Measurements from ENCODE around the gene SLAIN2.
"Not testable (repeated sequence)": the region's sequence is repeated elsewhere in the genome, so short reads cannot be mapped to it uniquely, and the experiment has no call there.

The SLAIN2 gene

DNA sequence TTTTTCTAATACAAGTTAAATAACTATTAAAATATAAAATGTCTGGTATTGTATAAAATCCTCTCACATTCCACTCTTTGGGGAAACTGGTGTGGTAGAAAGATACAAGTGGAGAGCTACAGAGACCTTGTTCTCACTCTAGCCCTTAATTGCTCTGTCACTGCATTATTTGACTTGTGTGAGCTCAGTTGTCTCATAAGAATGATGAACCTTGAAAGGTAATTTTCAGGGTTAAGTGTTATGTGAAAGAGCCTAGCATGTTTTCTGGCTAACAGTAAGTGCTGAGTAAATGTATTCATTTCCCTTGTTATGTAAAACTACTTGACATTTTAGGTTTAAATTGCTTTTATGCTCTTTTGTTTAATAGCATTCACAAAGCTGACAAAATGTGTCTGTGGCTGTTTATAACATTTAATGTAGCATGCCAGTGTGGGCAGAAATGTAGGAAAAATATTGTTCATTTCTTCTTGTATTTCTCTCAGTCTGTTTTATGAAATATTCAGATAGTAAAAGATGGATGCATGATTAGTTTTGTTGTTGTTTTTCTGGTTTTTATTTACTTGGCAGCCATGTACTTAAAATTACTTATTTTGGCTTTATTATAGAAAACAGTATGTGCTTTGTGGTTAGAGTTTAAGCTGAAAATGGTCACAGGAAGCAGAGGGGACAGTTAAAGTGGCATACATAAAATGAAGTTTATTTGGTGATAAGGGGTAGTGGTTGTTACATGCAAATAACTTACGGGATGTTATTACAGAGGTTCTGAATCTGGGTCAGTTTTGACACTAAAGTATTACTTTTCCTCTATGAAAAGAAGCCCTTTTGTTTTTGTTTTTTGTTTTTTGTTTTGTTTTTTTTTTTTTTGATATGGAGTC is 29.2 kb downstream of the SLAIN2 start:
- DNase-seq (ENCODE audit: low read depth) = no peak

DNA sequence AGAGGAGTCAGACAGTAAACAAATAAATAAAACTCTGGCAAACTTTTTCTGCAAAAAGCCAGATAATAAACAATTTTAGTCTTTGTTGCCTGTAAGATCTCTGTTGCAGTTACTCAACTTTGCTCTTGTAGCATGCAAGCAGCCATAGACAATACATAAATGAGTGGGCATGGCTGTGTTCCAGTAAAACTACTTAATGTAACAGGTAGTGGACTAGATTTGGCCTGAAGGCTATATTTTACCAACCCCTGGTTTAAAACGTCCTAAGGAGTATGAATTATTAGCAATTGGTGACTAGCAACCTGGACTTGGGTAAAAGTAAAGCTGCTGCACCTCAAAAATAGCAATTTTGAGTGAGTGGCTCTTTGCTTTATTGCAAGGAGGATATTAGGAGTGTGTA is 30.9 kb downstream of the SLAIN2 start:
- no peak for DNase-seq (ENCODE audit: low read depth)

DNA sequence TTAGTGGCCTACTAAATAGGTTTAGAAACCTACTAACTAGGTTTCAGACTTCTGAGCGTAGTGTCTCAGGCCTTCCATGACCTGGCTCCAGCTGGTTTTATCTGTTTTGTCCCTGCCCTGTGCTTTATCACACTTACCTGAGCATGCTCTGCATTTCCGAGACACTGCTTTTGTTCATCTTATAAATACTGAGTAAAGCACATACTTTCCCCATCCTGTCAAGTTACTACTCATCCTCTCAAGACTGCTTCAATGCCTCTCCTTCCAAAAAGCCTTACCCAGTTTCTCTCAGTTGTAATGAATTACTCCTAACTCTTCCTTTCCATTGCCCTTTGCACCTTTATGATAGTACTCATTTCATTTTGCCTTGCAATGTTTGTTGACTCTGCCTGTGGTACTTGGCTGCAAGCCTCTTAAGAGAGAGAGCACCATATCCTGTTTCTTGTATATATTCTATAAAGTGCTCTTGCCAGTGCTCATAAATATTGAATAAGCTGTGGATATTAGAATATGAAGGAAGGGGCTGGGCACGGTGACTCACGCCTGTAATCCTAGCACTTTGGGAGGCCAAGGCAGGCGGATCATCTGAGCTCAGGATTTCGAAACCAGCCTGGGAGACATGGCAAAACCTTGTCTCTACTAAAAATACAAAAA is 34.4 kb downstream of the SLAIN2 start:
- DNase-seq (ENCODE audit: low read depth) = peak; percentile 85

DNA sequence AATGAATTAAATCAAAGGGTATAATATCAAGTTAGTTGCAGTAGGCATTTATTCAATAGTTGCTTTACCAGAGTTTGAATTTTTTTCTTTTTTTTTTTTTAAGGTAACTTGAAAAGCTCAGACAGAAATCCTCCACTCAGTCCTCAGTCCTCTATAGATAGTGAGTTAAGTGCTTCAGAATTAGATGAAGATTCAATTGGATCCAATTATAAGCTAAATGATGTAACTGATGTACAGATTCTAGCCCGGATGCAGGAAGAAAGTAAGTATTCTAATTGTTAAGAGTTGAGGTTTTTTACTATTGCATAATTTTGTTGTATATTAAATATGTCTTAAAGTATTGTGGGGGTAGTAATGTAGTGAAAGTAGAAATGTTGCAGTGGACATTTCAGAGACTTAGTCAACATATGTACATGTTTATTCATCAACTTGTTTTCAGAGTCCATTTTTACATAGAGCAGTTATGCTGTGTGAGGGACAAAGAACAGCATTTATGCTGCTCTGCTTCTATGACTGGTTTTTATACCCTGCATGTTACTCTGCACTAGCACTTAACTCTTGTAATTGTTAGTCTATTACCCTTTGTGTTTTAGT is 38.4 kb downstream of the SLAIN2 start:
- peak; percentile 43 for DNase-seq (ENCODE audit: low read depth)

DNA sequence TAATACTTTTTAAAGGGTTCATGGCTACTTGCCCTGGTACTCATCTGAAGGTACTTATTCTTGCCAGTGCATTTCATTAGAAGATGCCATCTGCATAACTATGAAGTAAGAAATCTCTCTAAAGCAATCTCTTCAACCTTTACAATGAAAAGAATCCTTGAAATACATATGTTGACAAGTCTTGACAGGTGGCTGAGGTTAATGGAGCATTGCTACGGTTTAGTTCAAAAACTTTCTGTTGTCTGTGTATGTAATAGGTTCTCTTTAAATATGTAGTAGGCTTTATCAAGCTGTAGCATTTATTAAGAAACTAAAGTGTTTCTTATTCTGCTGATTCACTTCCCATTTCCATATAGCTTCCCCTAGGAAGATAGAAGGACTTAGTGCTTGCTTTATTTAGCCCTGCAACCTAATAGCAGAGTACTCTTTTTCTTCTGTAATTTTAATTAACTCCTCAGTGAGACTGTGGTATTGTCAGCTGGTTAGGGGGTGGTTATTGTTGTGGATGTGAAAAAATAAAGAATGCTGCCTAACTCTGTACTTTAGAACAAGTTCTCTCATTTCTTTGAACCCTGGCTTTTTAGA is 39.3 kb downstream of the SLAIN2 start:
- no peak for DNase-seq (ENCODE audit: low read depth)

DNA sequence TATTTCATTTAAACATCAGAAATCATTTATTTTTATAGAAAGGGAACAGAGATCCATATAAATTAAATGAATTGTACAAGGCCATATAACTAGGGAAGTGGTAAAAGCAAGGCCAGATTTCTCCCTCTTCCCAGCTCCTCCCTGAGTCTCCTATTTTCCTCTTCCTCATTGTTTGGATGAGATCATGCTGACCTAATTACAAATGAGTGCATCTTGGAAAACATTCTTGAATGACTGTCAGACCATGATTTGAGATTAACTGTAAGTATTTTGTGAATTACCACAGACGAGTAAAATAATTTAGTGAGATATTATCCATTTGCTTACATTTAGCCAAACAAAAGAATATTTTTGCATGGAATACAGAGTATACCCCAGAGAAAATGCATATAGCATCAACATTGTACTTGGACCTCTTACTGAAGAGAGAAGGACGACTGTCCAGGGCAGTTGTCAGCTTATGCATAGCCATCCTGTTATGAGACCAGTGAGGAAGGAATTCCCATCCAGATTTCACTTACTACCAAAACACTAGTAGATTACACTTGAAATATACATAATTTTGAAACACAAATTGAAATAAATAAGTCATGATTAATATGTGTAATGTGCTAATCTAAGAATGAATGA is 47.3 kb downstream of the SLAIN2 start:
- peak; percentile 90 for DNase-seq (ENCODE audit: low read depth)

DNA sequence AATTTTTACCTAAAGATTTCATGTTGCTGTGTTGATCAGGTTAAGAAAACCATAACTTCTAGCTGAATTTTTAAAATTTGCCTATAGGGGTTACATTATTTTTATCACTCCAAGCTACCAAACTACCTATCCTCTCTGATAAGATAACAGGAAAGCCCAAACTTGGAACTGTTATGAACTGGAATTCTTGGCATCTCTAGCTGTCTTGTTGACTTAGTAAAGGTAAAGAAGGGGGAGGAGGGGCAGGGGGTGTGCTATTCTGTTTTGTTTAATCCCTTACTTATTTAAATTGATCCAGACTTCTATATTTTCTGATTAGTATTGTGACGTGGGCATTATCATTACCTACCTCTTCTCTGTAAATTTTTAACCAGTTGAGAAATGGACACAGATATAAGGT is 54.7 kb downstream of the SLAIN2 start:
- no peak for DNase-seq (ENCODE audit: low read depth)

DNA sequence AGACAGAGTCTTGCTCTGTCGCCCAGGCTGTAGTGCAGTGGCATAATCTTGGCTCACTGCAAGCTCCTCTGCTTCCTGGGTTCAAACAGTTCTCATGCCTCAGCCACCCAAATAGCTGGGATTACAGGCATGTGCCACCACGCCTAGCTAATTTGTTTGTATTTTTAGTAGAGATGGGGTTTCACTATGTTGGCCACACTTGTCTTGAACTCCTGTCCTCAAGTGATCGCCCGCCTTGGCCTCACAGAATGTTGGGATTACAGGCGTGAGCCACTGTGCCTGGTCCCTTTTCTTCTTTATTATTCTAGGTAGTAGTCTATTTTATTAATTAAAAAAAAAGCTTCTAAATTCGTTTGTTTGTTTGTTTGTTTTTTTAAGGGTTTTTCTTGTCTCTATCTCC is 59.1 kb downstream of the SLAIN2 start:
- no peak for DNase-seq (ENCODE audit: low read depth)

DNA sequence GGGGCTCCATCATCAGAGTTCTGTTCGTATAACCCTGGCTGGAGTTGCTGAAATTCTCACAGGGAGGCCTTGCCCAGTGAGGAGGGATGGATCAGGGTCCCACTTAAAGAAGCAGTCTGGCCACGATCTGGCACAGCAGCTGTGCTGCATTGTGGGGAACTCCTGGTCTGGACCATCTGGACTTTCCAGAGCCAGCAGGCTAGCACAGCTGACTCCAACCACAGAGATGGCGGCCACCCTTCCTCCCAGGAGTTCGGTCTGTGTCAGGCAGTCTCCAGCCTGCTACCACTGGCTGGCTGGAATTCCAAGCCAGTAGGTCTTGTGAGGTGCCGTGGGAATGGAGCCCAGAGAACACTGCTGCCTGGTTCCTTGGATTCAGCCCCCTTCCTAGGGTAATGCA is 62.0 kb downstream of the SLAIN2 start:
- DNase-seq (ENCODE audit: low read depth) = no peak

DNA sequence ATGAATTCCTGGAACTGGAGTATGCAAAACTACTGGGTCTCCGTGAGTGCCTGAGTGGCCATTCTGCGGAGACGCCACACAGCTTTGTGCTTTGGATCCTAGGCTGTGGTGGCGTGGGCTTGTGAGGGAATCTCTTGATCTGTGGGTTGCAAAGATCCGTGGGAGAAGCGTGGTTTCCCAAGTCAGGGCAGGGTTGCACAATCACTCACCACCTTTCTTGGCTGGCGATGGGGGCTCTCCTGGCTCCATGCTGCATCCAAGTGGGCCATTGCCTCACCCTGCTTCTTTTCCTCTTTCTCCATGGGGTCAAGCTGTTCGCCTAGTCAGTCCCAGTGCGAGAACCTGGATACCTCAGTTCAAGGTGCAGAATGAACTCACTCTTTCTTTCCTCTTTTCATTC is 62.5 kb downstream of the SLAIN2 start:
- peak; percentile 61 for DNase-seq (ENCODE audit: low read depth)

DNA sequence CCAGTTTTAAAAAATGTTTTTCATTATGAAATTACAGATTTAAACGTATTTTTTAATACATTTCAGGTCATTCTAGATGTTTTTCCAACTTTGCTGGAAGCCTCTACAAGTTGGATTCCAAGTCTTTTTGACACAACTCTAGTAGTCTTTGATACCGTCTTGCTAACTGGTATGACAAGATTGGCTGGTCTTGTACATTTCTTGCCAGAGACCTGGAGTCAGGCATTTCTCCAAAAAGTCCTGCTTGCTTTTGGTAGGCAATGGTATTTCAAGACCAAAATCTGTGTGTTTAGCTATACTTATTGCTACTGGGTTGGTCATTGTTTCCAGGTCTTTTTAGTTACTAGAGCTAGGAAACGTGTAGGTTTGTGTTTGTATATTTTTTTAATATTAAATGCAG is 64.6 kb downstream of the SLAIN2 start:
- DNase-seq (ENCODE audit: low read depth) = no peak

DNA sequence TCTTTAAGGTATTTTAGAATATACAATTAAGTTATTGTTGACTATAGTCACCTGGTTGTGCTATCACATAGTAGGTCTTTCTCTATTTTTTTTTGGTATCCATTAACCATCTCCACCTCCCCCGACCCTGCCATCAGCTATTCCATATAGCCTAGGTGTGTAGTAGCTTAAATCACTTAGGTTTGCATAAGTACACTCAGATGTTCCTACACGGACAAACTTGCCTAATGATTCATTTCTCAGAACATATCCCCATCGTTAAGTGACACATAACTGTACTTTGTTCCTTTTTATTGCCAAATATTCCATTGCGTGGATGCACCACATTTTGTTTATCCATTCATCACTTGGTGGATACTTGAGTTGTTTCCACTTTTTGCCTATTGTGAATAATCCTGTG is 67.9 kb downstream of the SLAIN2 start:
- peak; percentile 52 for DNase-seq (ENCODE audit: low read depth)

DNA sequence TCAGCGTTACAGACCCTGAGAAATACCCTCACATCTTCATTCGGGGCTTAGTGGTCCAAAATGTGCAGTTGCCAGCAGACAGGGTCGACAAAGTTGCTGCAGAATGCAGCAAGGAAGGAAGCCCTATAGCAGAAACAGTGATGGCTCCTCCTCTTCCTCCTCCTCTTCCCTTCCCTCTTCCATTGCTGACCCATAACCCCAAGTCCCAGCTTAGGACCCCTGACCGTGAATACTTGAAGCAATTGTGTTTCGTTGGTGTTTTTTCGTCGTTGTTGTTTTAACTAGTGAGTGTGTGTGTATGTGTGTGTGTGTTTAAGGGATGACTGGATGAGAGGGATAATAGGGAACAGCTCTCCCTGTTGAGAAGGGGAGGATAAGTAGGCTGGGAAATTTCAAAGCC is 69.5 kb downstream of the SLAIN2 start:
- DNase-seq (ENCODE audit: low read depth) = no peak

DNA sequence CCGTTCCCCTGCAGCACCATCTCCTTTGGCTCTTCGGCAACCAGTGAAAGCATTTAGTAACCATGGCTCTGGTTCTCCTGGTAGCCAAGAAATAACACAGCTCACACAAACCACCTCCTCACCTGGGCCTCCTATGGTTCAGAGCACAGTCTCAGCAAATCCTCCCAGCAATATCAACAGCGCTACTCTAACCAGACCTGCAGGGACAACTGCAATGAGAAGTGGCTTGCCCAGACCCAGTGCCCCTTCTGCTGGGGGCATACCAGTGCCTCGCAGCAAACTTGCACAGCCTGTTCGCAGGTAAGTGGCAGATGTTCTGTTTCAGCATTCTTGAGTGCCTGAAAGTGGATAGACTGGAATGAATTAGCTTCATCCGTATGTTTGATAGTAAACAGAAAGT is 78.8 kb downstream of the SLAIN2 start:
- no peak for DNase-seq (ENCODE audit: low read depth)

DNA sequence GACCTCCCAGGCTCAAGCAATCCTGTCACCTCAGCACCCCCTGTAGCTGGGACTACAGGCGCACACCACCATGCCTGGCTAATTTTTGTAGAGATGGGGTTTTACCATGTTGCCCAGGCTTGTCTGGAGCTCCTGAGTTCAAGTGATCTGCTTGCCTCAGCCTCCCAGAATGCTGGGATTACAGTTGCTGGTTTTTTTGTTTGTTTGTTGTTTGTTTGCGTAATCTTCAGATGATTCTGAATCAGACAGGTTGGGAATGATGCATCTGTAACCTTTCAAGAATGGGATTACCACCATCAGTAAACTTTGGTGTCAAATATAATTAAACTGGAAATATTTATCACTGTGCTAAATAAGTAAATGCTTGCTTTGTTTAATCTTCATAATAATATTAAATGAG is 79.8 kb downstream of the SLAIN2 start:
- no peak for DNase-seq (ENCODE audit: low read depth)

DNA sequence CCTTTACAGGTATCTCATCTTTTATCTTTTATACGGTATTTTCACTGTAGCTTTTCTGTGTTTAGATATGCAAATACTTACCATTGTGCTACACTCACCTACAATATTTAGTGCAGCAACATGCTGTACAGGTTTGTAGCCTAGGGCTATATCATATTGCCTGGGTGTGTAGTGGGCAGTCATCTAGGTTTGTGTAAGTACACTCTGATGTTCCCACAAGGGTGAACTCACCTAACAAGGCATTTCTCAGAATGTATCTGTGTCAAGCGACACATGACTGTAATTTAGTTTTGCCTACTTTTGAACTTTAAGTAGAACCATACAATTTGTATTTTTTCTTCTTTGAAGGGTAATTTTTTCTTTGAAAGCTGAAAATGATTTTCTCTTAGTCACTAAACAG is 87.6 kb downstream of the SLAIN2 start:
- no peak for DNase-seq (ENCODE audit: low read depth)

DNA sequence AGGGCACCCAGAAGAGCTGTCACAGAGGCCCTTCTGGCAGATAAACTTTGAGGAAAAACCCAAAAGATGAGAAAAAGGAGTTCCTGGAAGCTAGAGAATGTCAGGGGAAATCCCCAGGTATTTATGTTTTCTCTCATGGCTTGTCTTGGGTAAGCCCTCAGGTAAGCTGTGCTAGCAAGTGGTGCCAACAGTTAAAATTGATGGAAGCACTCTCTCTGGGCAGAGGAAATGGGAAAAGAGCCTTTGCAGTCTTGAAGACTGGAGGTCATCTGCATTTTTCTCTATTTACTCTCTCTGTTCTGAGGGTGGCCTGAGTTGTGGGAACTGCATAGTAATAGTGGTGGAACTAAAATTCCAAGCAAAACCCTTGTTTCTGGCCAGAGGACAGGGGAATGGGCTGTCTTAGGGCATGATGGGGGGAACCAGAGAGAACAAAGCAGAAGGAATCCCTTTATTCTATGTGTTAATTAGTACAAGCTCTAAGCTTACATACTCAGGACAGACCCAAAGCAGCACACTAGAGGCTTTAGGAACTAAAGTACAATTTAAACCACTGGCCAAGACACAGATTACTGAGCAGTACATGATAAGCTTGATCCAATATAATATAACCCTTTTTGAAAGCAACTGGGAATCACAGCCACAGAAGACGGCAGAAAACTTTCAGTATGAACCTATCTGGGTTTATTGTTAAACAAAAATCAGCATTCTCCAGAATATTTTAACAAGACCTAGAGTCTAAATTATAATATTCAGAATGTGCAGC is 88.6 kb downstream of the SLAIN2 start:
- DNase-seq (ENCODE audit: low read depth) = no peak

DNA sequence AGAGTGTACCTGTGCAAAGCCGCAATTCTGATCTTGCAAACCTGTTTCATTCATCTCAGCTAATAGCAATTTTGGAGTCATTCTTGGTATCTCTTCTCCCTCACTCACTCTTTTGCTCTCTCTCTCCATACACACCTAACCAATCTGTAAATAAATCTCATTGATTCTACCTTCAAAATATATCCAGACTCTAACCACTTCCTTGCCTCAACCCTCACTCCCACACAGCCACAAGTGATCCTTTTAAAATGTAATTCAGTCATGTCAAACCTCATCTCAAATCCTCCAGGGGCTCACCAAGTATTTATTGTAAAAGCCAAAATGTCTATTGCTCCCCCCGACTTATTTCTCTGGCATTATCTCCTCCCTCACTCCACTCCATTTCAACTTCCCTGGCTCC is 90.1 kb downstream of the SLAIN2 start:
- DNase-seq (ENCODE audit: low read depth) = no peak

DNA sequence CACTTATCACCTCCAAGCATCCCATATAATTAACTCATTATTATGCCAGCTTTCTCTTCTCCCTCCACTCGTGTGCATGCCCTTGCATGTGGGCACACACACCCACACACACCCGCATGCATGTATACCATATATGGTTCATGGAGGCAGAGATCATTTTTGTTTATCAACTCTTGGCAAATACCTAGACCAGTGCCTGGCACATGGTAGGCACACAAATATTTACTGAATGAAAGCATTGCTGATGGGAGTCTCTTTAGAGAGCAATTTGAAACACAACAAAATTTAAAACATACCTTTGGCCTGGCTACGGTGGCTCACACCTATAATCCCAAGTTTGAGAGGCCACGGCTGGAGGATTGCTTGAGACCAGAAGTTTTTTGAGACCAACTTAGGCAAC is 90.7 kb downstream of the SLAIN2 start:
- DNase-seq (ENCODE audit: low read depth) = peak; percentile 4

DNA sequence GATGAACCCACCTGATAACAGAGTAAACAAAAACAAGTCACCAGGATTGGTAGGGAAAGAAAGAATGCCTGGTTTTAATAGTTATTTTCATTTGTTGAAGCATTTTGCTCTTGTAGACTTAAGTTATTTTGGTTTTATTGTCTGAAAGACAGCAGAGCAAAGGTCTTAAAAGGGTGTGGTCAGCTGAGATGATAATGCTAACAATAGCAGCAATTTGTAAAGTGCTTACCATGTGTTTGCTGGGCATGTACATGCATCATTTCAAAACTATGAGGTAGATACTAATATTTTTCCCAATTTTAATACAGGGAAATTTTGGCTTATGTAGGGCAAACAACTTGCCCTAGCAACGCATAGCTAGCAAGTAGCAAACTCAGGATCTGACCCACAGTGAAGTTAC is 95.0 kb downstream of the SLAIN2 start:
- no peak for DNase-seq (ENCODE audit: low read depth)

DNA sequence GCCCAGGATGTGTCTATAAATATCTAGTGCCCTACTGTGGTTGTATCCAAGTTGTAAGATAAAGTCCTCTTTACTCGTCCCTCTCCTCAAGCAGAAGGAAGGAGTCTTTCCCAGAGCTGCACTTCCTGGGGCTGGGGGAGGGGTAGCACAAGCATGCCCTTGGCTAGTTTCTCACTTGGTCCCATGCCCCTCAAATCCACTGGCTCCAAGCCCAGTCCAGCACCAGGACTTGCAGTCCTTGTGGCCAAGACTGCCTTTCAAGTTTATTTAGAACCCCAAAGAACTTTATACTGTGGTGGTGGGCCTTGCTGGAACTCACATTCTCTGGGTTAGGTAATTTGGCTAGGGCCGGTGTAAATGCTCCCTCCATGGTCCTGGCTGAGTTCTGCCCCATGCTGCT is 98.7 kb downstream of the SLAIN2 start:
- peak; percentile 9 for DNase-seq (ENCODE audit: low read depth)

DNA sequence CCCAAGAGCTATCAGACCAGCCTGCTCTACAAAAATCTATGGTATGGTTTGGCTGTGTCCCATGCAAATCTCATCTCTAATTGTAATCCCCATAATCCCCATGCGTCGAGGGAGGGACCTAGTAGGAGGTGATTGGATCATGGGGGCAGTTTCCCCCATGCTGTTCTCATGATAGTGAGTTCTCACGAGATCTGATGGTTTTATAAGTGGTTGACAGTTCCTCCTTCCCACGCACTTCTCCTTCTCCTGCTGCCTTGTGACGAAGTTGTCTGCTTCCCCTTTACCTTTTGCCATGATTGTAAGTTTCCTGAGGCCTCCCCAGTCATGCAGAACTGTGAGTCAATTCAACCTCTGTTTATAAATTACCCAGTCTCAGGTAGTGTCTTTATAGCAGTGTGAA is 99.6 kb downstream of the SLAIN2 start:
- DNase-seq (ENCODE audit: low read depth) = not testable (repeated sequence)
